Measurements from ENCODE around the gene SLC14A1.

Gene SLC14A1

GRCh38 chr18:45687621-45688020 is 36.4 kb upstream of the SLC14A1 start:
- peak; percentile 41 for FAIRE-seq
- TF ChIP-seq POLR2A (IDR thresholded peaks at IDR 0.05; ENCODE audit: low read depth, low read length) (no peak), TAF1 (IDR thresholded peaks at IDR 0.05; ENCODE audit: low read depth, low read length) (no peak), POU2F2 (IDR thresholded peaks at IDR 0.05; ENCODE audit: low read depth, low read length) (no peak), PAX5 (IDR thresholded peaks at IDR 0.05; ENCODE audit: insufficient read depth, low read length, severe bottlenecking) (no peak)
- no peak for DNase-seq (ENCODE audit: insufficient read length, low spot score)

DNA sequence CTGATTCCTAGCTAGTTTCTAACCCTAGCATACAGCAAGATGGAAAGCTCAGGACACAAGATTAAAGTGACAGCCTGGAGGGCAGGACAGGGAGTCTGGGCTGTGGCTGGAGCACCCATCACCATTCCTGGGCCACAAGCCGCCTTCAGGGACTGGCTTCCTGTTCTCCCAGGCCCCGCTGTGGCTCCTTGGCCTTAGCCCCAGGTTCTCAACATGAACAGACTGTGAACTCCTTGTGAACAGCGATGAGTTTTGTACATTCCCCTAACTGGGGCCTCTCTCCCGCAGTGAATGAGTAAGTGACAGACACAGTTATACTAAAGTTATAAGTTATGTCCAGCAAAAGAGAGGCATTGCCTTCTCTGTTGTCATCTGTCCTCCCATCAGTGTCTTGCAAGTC is 35.9 kb upstream of the SLC14A1 start:
- no peak for TF ChIP-seq POU2F2 (IDR thresholded peaks at IDR 0.05; ENCODE audit: low read depth, low read length)
- TF ChIP-seq TAF1 (IDR thresholded peaks at IDR 0.05; ENCODE audit: low read depth, low read length), result no peak
- TF ChIP-seq PAX5 (IDR thresholded peaks at IDR 0.05; ENCODE audit: insufficient read depth, low read length, severe bottlenecking), result no peak
- no peak for TF ChIP-seq POLR2AphosphoS5 (IDR thresholded peaks at IDR 0.05; ENCODE audit: low read depth, low read length)
- TF ChIP-seq POLR2A (IDR thresholded peaks at IDR 0.05; ENCODE audit: low read depth, low read length), result no peak
- no peak for TF ChIP-seq SPI1 (IDR thresholded peaks at IDR 0.05; ENCODE audit: low read depth, low read length)
- peak; percentile 33 for FAIRE-seq
- no peak for DNase-seq (ENCODE audit: insufficient read length, low spot score)

- FAIRE-seq (peak; percentile 52), DNase-seq (ENCODE audit: insufficient read length, low spot score) (no peak)
- TF ChIP-seq POU2F2 (IDR thresholded peaks at IDR 0.05; ENCODE audit: low read depth, low read length) (no peak), TAF1 (IDR thresholded peaks at IDR 0.05; ENCODE audit: low read depth, low read length) (no peak), POLR2AphosphoS5 (IDR thresholded peaks at IDR 0.05; ENCODE audit: low read depth, low read length) (no peak), POLR2A (IDR thresholded peaks at IDR 0.05; ENCODE audit: low read depth, low read length) (no peak), PAX5 (IDR thresholded peaks at IDR 0.05; ENCODE audit: insufficient read depth, low read length, severe bottlenecking) (no peak), SPI1 (IDR thresholded peaks at IDR 0.05; ENCODE audit: low read depth, low read length) (no peak)
Observed at GRCh38 chr18:45688833-45689232, 35.1 kb upstream of the SLC14A1 start.

DNA sequence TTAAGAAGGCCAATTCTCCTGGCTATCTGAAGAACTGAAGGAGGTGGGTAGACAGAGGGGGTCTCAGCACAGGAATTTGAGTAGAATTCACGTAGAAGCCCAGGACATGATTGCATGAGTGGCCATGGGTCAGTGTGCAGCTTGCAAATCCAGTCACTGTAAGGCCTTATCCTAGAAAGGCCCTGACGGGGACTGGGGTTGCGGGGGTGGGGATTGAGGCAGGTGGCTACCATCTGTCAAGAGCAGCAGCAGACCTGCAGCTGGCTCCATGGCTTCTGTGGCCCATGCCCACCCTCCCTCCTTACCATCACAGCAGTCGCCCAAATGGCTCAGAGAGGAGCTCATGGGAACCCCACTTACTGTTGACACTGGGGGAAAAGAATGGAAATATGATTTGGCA is 34.6 kb upstream of the SLC14A1 start:
- FAIRE-seq, result no peak
- no peak for TF ChIP-seq TAF1 (IDR thresholded peaks at IDR 0.05; ENCODE audit: low read depth, low read length)
- TF ChIP-seq SPI1 (IDR thresholded peaks at IDR 0.05; ENCODE audit: low read depth, low read length), result no peak
- TF ChIP-seq POLR2AphosphoS5 (IDR thresholded peaks at IDR 0.05; ENCODE audit: low read depth, low read length), result no peak
- TF ChIP-seq PAX5 (IDR thresholded peaks at IDR 0.05; ENCODE audit: insufficient read depth, low read length, severe bottlenecking), result no peak
- no peak for TF ChIP-seq POU2F2 (IDR thresholded peaks at IDR 0.05; ENCODE audit: low read depth, low read length)
- TF ChIP-seq POLR2A (IDR thresholded peaks at IDR 0.05; ENCODE audit: low read depth, low read length), result no peak
- DNase-seq (ENCODE audit: insufficient read length, low spot score), result no peak

DNA sequence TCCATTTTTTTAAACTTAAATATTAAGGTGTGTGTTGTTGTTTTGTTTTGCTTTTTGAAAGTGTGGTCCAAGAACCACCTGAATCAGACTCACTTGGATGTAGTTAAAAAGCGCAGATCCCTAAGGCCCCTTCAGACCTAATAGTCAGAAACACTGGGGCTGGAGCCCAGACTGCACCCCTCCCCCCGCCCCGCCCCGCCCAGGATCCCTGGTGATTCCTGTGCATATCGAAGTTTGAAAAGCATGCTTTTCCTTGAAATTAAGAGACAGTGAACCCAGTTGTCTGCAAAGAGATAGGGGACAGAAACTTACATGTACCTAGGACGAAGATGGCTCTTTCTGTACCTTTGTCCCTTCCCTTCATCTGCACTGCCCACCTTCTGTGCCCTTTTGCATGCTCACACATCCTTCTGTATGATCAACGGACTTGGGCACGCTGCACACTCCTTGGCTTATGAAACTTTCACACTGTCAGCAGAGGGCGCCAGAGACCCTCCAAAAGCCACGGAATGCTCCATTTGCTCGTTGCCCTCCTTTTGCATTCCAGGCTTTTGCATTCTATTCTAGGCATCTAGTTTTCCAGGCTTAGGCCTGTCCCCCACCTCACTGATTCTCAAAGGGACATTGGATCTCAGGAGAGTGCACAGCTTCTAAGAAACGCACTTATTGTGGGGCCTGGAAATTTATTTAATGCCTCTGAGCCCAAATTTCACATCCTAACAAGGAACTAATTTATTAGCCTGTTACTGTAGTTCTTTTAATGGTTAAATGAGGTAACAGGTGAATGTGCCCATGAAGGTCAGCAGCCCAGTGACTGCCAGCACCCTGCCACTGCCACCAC is 32.8 kb upstream of the SLC14A1 start:
- FAIRE-seq (peak; percentile 79), DNase-seq (ENCODE audit: insufficient read length, low spot score) (no peak)

DNA sequence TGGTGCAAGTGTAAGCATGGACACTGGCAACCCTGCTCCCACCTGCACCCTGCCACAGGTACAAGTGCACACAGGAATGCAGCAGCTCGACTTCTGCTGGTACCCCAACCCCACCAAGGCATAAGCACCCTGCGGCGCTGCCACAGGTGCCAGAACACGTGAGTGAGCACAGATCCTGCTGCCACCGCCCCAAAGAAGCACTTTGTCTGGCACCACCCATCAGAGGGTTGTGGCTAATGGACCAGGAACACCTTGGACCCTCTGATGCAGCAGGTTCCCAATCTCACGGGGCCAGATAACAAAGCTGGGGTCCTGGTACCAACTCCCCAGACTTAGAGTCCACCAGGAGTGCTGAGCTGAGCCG is 32.2 kb upstream of the SLC14A1 start:
- TF ChIP-seq POLR2AphosphoS5 (IDR thresholded peaks at IDR 0.05; ENCODE audit: low read depth, low read length), result no peak
- no peak for TF ChIP-seq POLR2A (IDR thresholded peaks at IDR 0.05; ENCODE audit: low read depth, low read length)
- TF ChIP-seq POU2F2 (IDR thresholded peaks at IDR 0.05; ENCODE audit: low read depth, low read length), result no peak
- DNase-seq (ENCODE audit: insufficient read length, low spot score) (no peak), FAIRE-seq (no peak)

More for the DNA sequence above, 32.8 kb upstream of the SLC14A1 start:
- no peak for TF ChIP-seq POLR2AphosphoS5 (IDR thresholded peaks at IDR 0.05; ENCODE audit: low read depth, low read length)
- no peak for TF ChIP-seq PAX5 (IDR thresholded peaks at IDR 0.05; ENCODE audit: insufficient read depth, low read length, severe bottlenecking)
- TF ChIP-seq SPI1 (IDR thresholded peaks at IDR 0.05; ENCODE audit: low read depth, low read length), result no peak
- no peak for TF ChIP-seq POLR2A (IDR thresholded peaks at IDR 0.05; ENCODE audit: low read depth, low read length)
- TF ChIP-seq TAF1 (IDR thresholded peaks at IDR 0.05; ENCODE audit: low read depth, low read length), result no peak

DNA sequence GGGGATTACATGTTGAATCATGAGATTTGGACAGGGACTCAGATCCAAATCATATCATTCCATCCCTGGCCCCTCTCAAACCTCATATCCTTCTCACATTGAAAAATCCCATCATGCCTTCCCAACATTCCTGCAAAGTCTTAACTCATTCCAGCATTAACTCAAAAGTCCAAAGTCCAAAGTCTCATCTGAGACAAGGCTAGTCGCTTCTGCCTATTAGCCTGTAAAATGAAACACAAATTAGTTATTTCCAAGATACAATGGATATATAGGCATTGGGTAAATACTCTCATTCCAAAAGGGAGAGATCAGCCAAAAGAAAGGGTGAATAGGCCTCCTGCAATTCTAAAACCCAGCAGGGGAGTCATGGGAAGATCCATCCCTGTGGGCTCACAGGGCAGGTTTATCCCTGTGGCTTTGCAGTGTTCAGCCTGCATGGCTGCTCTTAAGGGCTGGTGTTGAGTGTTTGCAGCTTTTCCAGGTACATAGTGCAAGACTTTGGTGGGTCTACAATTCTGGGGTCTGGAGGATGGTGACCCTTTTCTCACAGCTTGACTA is 21.2 kb upstream of the SLC14A1 start:
- TF ChIP-seq SPI1 (IDR thresholded peaks at IDR 0.05; ENCODE audit: low read depth, low read length) (no peak), PAX5 (IDR thresholded peaks at IDR 0.05; ENCODE audit: insufficient read depth, low read length, severe bottlenecking) (no peak), POU2F2 (IDR thresholded peaks at IDR 0.05; ENCODE audit: low read depth, low read length) (no peak), TAF1 (IDR thresholded peaks at IDR 0.05; ENCODE audit: low read depth, low read length) (no peak), POLR2A (IDR thresholded peaks at IDR 0.05; ENCODE audit: low read depth, low read length) (no peak), POLR2AphosphoS5 (IDR thresholded peaks at IDR 0.05; ENCODE audit: low read depth, low read length) (no peak)
- no peak for DNase-seq (ENCODE audit: insufficient read length, low spot score)
- no peak for FAIRE-seq

DNA sequence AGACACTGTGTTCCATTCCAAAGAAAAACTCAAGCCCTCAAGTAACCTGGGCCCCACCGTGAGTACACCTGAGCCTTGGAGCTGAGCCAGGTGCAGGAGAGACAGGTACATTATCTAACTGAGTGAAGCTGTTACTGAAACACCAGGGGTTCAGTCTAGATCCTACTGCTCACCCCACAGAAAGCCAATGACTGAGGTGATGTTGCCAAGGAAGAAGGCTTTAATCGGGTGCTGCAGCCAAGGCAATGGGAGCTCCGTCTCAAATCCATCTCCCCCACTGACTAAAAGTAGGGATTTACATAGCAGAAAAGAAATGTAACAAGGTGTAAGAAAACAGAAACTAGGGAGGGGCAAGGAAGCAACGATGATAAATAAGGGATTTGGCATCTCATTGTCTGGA is 15.2 kb upstream of the SLC14A1 start:
- DNase-seq (ENCODE audit: insufficient read length, low spot score) (no peak), FAIRE-seq (no peak)
- TF ChIP-seq SPI1 (IDR thresholded peaks at IDR 0.05; ENCODE audit: low read depth, low read length) (no peak), PAX5 (IDR thresholded peaks at IDR 0.05; ENCODE audit: insufficient read depth, low read length, severe bottlenecking) (no peak), POU2F2 (IDR thresholded peaks at IDR 0.05; ENCODE audit: low read depth, low read length) (no peak)

DNA sequence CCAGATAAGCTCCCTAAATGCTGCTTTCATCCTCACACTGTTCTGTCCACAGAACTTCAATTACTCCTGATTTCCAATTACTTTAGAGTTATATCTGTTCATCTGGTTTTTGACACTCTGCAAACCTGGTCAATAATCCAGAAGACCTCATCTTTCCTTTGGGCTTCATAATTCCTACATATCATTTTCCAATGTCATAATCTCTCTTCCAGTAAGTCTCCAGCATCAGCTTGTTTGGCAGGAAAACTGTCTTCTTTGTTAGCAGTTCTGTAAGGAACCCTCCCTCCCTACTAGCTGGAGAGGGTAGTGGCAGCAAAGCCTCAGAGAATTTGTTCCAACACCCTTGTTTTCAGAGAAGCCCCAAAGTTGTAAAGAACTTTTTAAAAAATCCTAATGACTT is 11.9 kb upstream of the SLC14A1 start:
- FAIRE-seq (no peak), DNase-seq (ENCODE audit: insufficient read length, low spot score) (no peak)
- no peak for TF ChIP-seq POLR2A (IDR thresholded peaks at IDR 0.05; ENCODE audit: low read depth, low read length)
- no peak for TF ChIP-seq PAX5 (IDR thresholded peaks at IDR 0.05; ENCODE audit: insufficient read depth, low read length, severe bottlenecking)
- TF ChIP-seq TAF1 (IDR thresholded peaks at IDR 0.05; ENCODE audit: low read depth, low read length), result no peak
- TF ChIP-seq POLR2AphosphoS5 (IDR thresholded peaks at IDR 0.05; ENCODE audit: low read depth, low read length), result no peak
- TF ChIP-seq POU2F2 (IDR thresholded peaks at IDR 0.05; ENCODE audit: low read depth, low read length), result no peak
- TF ChIP-seq SPI1 (IDR thresholded peaks at IDR 0.05; ENCODE audit: low read depth, low read length), result no peak

GRCh38 chr18:45713239-45713638 is 10.7 kb upstream of the SLC14A1 start:
- TF ChIP-seq SPI1 (IDR thresholded peaks at IDR 0.05; ENCODE audit: low read depth, low read length) (no peak), PAX5 (IDR thresholded peaks at IDR 0.05; ENCODE audit: insufficient read depth, low read length, severe bottlenecking) (no peak), POLR2AphosphoS5 (IDR thresholded peaks at IDR 0.05; ENCODE audit: low read depth, low read length) (no peak), POU2F2 (IDR thresholded peaks at IDR 0.05; ENCODE audit: low read depth, low read length) (no peak), TAF1 (IDR thresholded peaks at IDR 0.05; ENCODE audit: low read depth, low read length) (no peak), POLR2A (IDR thresholded peaks at IDR 0.05; ENCODE audit: low read depth, low read length) (no peak)
- DNase-seq (ENCODE audit: insufficient read length, low spot score) (no peak), FAIRE-seq (no peak)
